NCI-H187 treated with DMSO at 0.1 percent for 48 hours (cell line): ENCODE data around the gene SPC24.
"Not testable (repeated sequence)": the region's sequence is repeated elsewhere in the genome, so short reads cannot be mapped to it uniquely, and the experiment has no call there.

Source experiments
- DNase-seq: peaks from one replicate; lab custom pipeline; 2025; lab: John Stamatoyannopoulos, UW

Gene SPC24

DNA sequence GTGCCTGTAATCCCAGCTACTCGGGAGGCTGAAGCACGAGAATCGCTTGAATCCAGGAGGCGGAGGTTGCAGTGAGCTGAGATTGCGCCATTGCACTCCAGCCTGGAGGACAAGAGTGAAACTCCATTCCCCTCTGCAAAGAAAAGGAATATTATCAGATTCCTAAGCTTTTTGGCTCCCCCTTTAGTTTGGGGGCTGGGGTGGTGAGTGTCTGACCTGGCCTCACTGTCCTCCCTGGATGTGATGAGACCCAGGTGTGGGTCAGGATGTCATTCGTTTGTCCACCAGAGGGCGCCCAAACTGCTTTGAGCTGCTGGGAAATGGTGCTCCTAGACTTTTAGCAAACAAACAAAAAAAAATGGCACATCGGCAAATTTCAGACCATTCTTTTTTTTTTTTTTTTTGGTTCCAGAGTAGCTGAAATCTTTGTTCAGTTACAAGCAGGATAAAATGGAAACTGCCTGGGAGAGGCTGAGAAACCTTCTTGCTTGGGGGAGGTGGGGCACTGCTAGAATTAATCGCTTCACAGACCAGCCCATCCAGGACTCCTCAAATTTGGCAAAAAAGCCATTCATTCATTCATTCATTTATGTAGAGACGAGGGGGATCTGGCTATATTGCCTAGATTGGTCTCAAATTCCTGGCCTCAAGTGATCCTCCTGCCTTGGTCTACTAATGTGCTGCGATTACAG is 29.4 kb downstream of the SPC24 start:
- DNase-seq, result no peak

- not testable (repeated sequence) for DNase-seq
Measured at GRCh38 chr19:11124157-11124556, 31.4 kb downstream of the SPC24 start.

- no peak for DNase-seq
Measured at GRCh38 chr19:11123114-11123513, 32.5 kb downstream of the SPC24 start.

DNA sequence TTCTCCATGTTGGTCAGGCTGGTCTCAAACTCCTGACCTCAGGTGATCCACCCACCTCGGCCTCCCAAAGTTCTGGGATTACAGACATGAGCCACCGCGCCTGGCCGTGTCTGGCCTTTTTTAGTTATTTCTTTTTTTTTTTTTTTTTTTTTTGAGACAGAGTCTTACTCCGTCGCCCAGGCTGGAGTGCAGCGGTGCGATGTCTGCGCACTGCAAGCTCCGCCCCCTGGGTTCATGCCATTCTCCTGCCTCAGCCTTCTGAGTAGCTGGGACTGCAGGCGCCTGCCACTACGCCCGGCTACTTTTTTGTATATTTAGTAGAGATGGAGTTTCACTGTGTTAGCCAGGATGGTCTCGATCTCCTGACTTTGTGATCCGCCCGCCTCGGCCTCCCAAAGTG is 33.6 kb downstream of the SPC24 start:
- not testable (repeated sequence) for DNase-seq

- no peak for DNase-seq
Measured at GRCh38 chr19:11116507-11116906, 39.1 kb downstream of the SPC24 start.

- DNase-seq, result no peak
Measured at GRCh38 chr19:11115895-11116446, 39.6 kb downstream of the SPC24 start.

- no peak for DNase-seq
Measured at GRCh38 chr19:11115042-11115441, 40.5 kb downstream of the SPC24 start.

GRCh38 chr19:11113140-11113708 is 42.4 kb downstream of the SPC24 start:
- DNase-seq, result no peak

- no peak for DNase-seq
Measured at GRCh38 chr19:11111771-11112144, 43.8 kb downstream of the SPC24 start.

DNA sequence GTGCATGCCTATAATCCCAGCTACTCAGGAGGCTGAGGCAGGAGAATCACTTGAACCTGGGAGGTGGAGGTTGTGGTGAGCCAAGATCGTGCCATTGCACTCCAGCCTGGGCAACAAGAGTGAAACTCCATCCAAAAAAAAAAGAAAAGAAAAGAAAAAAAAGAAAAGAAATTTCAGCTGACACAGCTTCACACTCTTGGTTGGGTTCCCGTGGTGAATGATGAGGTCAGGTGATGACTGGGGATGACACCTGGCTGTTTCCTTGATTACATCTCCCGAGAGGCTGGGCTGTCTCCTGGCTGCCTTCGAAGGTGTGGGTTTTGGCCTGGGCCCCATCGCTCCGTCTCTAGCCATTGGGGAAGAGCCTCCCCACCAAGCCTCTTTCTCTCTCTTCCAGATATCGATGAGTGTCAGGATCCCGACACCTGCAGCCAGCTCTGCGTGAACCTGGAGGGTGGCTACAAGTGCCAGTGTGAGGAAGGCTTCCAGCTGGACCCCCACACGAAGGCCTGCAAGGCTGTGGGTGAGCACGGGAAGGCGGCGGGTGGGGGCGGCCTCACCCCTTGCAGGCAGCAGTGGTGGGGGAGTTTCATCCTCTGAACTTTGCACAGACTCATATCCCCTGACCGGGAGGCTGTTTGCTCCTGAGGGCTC is 44.3 kb downstream of the SPC24 start:
- no peak for DNase-seq

DNA sequence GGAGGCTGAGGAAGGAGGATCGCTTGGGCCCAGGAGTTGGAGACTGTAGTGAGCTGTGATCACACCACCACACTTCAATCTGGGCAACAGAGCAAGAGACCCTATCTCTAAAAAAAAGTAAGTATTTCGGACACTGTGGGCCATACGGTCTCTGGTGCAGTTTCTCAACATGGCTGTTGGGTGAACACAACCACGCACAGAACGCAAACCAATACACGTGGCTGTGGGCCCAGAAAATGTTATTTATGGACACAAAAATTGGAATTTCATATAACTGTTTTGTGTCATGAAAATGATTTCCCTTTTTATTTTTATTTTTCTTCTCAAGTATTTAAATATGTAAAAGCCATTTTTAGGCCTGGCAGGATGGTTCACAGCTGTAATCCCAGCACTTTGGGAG is 46.8 kb downstream of the SPC24 start:
- DNase-seq, result no peak

DNA sequence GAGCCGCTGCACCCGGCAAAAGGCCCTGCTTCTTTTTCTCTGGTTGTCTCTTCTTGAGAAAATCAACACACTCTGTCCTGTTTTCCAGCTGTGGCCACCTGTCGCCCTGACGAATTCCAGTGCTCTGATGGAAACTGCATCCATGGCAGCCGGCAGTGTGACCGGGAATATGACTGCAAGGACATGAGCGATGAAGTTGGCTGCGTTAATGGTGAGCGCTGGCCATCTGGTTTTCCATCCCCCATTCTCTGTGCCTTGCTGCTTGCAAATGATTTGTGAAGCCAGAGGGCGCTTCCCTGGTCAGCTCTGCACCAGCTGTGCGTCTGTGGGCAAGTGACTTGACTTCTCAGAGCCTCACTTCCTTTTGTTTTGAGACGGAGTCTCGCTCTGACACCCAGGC is 49.1 kb downstream of the SPC24 start:
- no peak for DNase-seq

DNA sequence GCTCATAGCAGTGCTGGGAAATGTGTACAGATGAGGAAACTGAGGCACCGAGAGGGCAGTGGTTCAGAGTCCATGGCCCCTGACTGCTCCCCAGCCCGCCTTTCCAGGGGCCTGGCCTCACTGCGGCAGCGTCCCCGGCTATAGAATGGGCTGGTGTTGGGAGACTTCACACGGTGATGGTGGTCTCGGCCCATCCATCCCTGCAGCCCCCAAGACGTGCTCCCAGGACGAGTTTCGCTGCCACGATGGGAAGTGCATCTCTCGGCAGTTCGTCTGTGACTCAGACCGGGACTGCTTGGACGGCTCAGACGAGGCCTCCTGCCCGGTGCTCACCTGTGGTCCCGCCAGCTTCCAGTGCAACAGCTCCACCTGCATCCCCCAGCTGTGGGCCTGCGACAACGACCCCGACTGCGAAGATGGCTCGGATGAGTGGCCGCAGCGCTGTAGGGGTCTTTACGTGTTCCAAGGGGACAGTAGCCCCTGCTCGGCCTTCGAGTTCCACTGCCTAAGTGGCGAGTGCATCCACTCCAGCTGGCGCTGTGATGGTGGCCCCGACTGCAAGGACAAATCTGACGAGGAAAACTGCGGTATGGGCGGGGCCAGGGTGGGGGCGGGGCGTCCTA is 50.5 kb downstream of the SPC24 start:
- no peak for DNase-seq

DNA sequence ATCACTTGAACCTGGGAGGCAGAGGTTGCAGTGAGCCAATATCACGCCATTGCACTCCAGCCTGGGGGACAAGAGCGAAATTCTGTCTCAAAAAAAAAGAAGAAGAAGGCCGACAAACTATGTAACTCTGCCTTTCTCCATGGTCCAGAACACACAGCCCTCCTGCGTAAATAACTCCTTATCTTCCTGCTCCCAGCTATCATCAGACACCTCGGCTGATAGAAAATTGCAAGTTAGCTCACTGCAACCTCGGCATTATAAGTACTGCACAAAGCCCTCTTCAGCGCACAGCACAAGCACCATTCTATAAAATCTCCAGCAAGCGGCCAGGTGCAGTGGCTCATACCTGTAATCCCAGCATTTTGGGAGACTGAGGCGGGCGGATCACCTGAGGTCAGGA is 51.9 kb downstream of the SPC24 start:
- DNase-seq, result not testable (repeated sequence)

DNA sequence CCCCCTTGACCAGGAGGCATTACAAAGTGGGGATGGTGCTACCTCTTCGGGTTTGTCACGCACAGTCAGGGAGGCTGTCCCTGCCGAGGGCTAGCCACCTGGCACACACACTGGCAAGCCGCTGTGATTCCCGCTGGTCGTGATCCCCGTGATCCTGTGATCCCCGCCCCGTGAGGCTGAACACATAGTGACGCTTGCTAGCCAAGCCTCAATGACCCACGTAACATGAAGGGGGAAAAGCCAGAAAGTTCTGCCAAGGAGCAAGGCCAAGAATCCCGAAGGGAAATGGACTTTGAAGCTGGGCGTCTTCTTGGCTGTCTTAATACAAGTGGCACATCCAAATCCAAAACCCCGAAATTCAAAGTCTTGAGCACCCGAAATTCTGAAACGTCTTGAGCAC is 52.6 kb downstream of the SPC24 start:
- DNase-seq, result no peak

- DNase-seq, result no peak
Measured at GRCh38 chr19:11101057-11101456, 54.5 kb downstream of the SPC24 start.

GRCh38 chr19:11100049-11100448 is 55.5 kb downstream of the SPC24 start:
- no peak for DNase-seq

GRCh38 chr19:11098861-11099260 is 56.7 kb downstream of the SPC24 start:
- DNase-seq, result no peak

DNA sequence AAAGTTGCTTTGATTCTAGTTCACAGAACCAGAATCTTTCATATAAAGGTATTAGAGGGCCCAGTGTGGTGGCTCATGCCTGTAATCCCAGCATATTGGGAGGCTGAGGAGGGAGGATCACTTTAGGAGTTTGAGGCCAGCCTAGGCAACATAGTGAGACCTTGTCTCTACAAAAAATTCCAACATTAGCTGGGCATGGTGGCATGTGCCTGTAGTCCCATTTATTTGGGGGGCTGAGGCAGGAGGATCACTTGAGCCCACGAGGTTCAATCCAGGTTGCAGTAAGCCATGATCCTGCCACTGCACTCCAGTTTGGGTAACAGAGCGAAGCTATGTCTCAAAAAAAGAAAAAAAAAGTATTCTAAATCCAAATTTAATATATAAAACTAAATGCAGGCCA is 57.3 kb downstream of the SPC24 start:
- no peak for DNase-seq

GRCh38 chr19:11097367-11097766 is 58.2 kb downstream of the SPC24 start:
- not testable (repeated sequence) for DNase-seq

DNA sequence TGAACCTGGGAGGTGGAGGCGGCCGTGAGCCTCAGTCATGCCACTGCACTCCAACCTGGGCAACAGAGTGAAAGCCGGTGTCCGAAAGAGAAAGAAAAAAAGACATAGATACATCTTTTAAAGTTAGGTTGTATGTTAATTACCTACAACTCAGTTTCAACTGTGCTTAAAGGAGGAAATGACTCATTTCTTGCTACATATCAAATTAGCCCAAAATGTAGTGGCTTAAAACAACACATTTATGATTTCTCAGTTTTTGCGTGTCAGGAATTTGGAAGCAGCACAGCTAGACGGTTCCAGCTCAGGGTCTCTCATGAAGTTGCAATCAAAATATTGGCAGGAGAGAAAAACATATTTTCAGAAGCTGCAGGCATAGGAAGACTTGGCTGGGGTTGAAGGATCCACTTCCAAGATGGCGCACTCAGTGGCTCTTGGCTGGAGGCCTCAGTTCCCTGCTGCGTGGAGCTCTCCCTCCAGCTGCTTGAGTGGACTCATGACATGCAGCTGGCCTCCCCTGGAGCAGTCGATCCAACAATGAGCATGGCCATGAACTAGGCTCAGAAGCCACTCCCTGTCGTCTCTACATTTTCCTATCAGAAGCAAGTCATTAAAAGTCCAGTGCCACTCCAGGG is 59.3 kb downstream of the SPC24 start:
- no peak for DNase-seq
